Femur (tissue), 1 donor: ENCODE data around the gene COMMD6.
A peak's percentile ranks its signal among the peaks of the same experiment; 100 is the strongest.
"Not testable (repeated sequence)": the region's sequence is repeated elsewhere in the genome, so short reads cannot be mapped to it uniquely, and the experiment has no call there.

Experiments
- DNase-seq: peaks from one replicate; pipeline ENCODE4 v3.0.0-alpha.2; 2017

The COMMD6 gene

GRCh38 chr13:75537401-75538365 is at the start of gene COMMD6:
Gene COMMD6 (minus strand): TSS chr13:75537841. CDS start chr13:75537805, 36 bp downstream.
- peak; percentile 86 for DNase-seq

- no peak for DNase-seq
Measured at GRCh38 chr13:75585153-75585552, 47.5 kb upstream of the COMMD6 start.

GRCh38 chr13:75583091-75583490 is 45.5 kb upstream of the COMMD6 start:
- no peak for DNase-seq

GRCh38 chr13:75581874-75582640 is 44.4 kb upstream of the COMMD6 start:
- DNase-seq: peak; percentile 39

GRCh38 chr13:75579529-75579928 is 41.9 kb upstream of the COMMD6 start:
- DNase-seq: no peak

GRCh38 chr13:75569576-75569975 is 31.9 kb upstream of the COMMD6 start:
- DNase-seq: no peak

GRCh38 chr13:75566658-75567057 is 29.0 kb upstream of the COMMD6 start:
- no peak for DNase-seq

- DNase-seq: no peak
Measured at GRCh38 chr13:75558145-75558840, 20.7 kb upstream of the COMMD6 start.

GRCh38 chr13:75556961-75557360 is 19.3 kb upstream of the COMMD6 start:
- no peak for DNase-seq

- DNase-seq: no peak
Measured at GRCh38 chr13:75555836-75556235, 18.2 kb upstream of the COMMD6 start.

GRCh38 chr13:75554981-75555380 is 17.3 kb upstream of the COMMD6 start:
- DNase-seq: no peak

- no peak for DNase-seq
Measured at GRCh38 chr13:75554464-75554863, 16.8 kb upstream of the COMMD6 start.

- DNase-seq: peak; percentile 57
Measured at GRCh38 chr13:75550159-75550567, 12.5 kb upstream of the COMMD6 start.

- peak; percentile 97 for DNase-seq
Measured at GRCh38 chr13:75549262-75550158, 11.9 kb upstream of the COMMD6 start, which contains the start of gene UCHL3. Gene UCHL3 (plus strand): TSS chr13:75549791. CDS start chr13:75549821, 30 bp downstream.

- DNase-seq: no peak
Measured at GRCh38 chr13:75547917-75548316, 10.3 kb upstream of the COMMD6 start.

- DNase-seq: not testable (repeated sequence)
Measured at GRCh38 chr13:75545386-75545785, 7.7 kb upstream of the COMMD6 start.

- DNase-seq: no peak
Measured at GRCh38 chr13:75544681-75545330, 7.2 kb upstream of the COMMD6 start.

- DNase-seq: no peak
Measured at GRCh38 chr13:75541961-75542360, 4.3 kb upstream of the COMMD6 start.

- DNase-seq: no peak
Measured at GRCh38 chr13:75541287-75541686, 3.6 kb upstream of the COMMD6 start.

GRCh38 chr13:75533861-75534260 is 3.8 kb downstream of the COMMD6 start:
- no peak for DNase-seq

GRCh38 chr13:75530549-75530961 is 7.1 kb downstream of the COMMD6 start:
- no peak for DNase-seq
